GM12801 (cell line): Measurements from ENCODE around the gene RAB35.

ENCODE experiments used
- TF ChIP-seq, protein P1 (sequence below): IDR thresholded peaks from one replicate; pipeline ENCODE4 v1.5.1; 2011; ENCODE audit warnings: control low read depth; ENCODE audit not compliant: insufficient read length; ENCODE audit errors: extremely low read depth

RAB35 gene

GRCh38 chr12:120121766-120122293, 5.3 kb upstream of the RAB35 start:
- TF ChIP-seq, protein P1, sequence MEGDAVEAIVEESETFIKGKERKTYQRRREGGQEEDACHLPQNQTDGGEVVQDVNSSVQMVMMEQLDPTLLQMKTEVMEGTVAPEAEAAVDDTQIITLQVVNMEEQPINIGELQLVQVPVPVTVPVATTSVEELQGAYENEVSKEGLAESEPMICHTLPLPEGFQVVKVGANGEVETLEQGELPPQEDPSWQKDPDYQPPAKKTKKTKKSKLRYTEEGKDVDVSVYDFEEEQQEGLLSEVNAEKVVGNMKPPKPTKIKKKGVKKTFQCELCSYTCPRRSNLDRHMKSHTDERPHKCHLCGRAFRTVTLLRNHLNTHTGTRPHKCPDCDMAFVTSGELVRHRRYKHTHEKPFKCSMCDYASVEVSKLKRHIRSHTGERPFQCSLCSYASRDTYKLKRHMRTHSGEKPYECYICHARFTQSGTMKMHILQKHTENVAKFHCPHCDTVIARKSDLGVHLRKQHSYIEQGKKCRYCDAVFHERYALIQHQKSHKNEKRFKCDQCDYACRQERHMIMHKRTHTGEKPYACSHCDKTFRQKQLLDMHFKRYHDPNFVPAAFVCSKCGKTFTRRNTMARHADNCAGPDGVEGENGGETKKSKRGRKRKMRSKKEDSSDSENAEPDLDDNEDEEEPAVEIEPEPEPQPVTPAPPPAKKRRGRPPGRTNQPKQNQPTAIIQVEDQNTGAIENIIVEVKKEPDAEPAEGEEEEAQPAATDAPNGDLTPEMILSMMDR, result no peak

GRCh38 chr12:120121343-120121742, 4.8 kb upstream of the RAB35 start:
- TF ChIP-seq, protein P1, result no peak

DNA sequence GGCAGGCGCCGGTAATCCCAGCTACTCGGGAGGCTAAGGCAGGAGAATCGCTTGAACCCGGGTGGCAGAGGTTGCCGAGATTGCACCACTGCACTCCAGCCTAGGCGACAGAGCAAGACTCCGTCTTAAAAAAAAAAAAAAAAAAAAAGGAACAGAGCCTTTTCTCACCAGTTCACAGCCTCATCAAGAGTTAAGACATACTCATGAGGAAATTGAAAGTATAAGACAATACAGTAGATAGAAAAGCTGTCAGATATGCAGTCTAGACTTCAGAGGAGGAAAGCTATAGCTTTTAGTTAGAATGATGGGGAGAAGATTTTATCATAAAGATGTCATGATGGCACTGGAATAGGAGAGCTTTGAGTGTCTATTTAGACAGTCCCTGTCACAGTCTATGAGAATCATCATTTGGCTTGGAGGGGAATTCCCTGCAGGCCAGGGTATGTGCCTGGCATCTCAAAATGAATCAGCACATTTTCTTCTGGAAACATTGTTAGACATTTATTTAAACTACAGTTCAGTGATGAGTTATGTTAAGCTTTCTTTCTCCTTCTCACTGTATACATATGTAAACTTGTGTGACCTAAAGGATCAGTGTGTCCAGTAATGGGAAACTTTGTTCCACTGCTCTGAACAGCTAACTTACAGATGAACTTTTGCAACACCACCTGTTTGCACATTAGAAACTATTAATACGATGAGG, 2.9 kb upstream of the RAB35 start:
- TF ChIP-seq, protein P1, result no peak

DNA sequence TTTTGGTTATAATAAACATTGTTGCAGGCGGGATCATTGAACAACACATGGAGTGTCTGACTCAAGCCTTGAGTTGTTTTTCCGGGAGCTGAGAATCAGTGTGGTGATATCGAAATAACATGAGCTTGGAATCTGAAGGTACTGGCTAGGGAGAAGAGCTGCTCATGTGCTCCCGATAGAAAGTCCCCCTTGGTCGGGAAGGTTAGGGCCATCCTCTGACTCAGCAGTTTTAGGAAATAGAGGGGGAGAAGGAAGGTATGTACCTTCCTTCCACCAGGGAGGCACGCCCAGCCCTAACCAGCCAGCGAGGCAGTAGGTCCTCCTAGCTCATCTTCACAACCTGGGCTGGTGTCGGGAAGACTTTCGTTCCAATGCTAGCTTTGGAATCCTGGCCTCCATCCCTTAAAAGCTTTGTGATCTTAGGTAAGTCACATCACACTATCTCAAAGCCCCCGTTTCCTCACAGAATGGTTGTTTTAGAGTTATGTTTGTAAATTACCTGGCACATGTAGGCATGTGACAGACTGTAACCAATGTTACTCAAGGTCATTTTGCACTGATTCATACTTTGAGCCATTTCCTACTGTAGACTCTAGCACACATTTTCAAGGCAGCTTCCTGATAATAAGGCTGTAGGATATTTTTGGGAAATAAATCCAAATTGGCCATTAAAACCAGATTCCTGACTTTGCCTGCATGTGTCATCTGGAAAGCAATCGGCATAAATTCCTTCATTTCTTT, 1.9 kb upstream of the RAB35 start:
- TF ChIP-seq, protein P1, result no peak

DNA sequence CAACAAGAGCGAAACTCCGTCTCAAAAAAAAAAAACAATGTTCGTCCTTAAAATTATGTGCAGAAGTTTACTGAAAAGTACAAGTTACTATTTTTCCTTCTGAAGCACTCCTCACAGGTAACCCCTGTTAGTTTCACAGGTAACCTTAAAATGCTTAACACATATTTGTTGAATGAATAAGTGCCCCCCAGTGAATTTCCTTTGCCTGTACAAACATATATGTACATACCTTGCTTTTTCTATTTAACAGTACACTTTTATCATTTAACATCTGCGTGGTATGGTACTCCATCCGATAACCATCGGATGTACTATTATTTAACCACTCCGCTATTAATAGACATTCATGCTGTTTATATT, 1.4 kb upstream of the RAB35 start:
- TF ChIP-seq, protein P1, result no peak

DNA sequence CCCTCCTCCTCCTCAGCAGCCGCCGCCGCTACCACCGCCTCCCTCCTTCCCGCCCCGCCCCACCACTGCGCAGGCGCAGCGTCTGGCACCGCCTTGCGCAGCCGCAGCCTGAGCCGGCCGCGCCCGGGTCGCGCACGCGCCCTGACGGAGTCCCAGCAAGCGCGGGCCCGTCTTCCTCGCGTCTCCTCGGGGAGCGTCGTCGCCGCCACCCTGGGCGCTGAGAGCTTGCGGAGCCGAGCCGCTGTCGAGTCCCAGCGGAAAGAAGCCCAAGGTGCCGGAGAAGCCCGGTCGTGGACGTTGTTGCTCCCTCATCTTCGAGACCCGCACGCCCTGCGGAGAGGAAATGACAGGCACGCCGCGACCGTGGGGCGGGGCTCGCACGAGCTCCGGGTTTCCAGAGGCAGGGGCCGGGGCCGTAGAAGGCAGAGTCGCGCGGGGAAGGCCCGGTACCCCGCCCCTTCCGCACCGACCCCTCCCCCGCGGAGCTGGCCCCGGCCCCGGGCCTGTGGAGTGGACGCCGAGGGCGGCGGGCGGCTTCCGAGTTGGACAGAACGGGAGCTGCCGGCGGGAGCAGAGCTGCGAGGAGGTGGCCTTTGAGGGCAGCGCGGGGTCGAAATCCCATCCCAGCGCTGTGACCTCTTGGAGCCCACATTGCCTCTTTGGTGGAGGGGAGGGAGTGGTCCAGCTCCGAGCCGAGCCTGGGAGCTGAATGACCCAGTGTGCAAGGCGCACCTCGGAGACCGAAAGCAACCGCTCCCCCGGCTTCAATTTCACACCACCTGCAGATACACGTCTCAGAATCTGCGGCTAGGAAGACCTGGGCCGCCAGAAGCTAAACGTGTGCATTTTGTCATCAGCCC, 469 bp upstream of the RAB35 start:
- TF ChIP-seq, protein P1, result no peak
